Measurements from ENCODE around the gene CPAMD8.

Gene CPAMD8

GRCh38 chr19:16919496-16919895 is 107.1 kb downstream of the CPAMD8 start:
- no peak for TF ChIP-seq CTCF (IDR thresholded peaks at IDR 0.05)
- H3K4me3 ChIP-seq, result no peak overlapping the region
- no peak for DNase-seq (ENCODE audit: low spot score)
- no peak overlapping the region for H3K27ac ChIP-seq

- Histone ChIP-seq H3K27ac (no peak overlapping the region), H3K4me3 (no peak overlapping the region)
- no peak for TF ChIP-seq CTCF (IDR thresholded peaks at IDR 0.05)
- no peak for DNase-seq (ENCODE audit: low spot score)
Measured at GRCh38 chr19:16917401-16917800, 109.2 kb downstream of the CPAMD8 start.

GRCh38 chr19:16915734-16916133 is 110.9 kb downstream of the CPAMD8 start:
- no peak for TF ChIP-seq CTCF (IDR thresholded peaks at IDR 0.05)
- H3K27ac ChIP-seq, result no peak overlapping the region
- no peak overlapping the region for H3K4me3 ChIP-seq
- no peak for DNase-seq (ENCODE audit: low spot score)

- no peak for DNase-seq (ENCODE audit: low spot score)
- H3K4me3 ChIP-seq, result no peak overlapping the region
Measured at GRCh38 chr19:16915135-16915534, 111.5 kb downstream of the CPAMD8 start.

GRCh38 chr19:16914421-16914820 is 112.2 kb downstream of the CPAMD8 start:
- no peak for DNase-seq (ENCODE audit: low spot score)
- no peak for TF ChIP-seq CTCF (IDR thresholded peaks at IDR 0.05)
- Histone ChIP-seq H3K27ac (no peak overlapping the region), H3K4me3 (no peak overlapping the region)

More at GRCh38 chr19:16915135-16915534, 111.5 kb downstream of the CPAMD8 start:
- no peak overlapping the region for H3K27ac ChIP-seq
- TF ChIP-seq CTCF (IDR thresholded peaks at IDR 0.05), result no peak

GRCh38 chr19:16912780-16913179 is 113.8 kb downstream of the CPAMD8 start:
- Histone ChIP-seq H3K4me3 (no peak overlapping the region), H3K27ac (no peak overlapping the region)
- TF ChIP-seq CTCF (IDR thresholded peaks at IDR 0.05), result no peak
- DNase-seq (ENCODE audit: low spot score), result no peak

GRCh38 chr19:16911046-16911445 is 115.6 kb downstream of the CPAMD8 start:
- H3K4me3 ChIP-seq, result no peak overlapping the region
- no peak overlapping the region for H3K27ac ChIP-seq
- no peak for DNase-seq (ENCODE audit: low spot score)
- TF ChIP-seq CTCF (IDR thresholded peaks at IDR 0.05), result no peak
